K562 (cell line): ENCODE results near the gene INPP5D. TPM values are rescaled to one million over a fixed set of nuclear protein-coding genes. Genes with fewer than 3 reads are reported as not detected.

Experiments used
- ATAC-seq: fragments of 200-7000 bp; cut with Tn5 transposase; 3 replicates; pipeline ENCODE4 v1.9.1; 2020; ENCODE audit warnings: moderate library complexity
- BruUV-seq: library from RNA; stranded (reverse); fragments of 400-500 nt; replicated peaks from 2 replicates; lab custom pipeline; 2021; lab: Mats Ljungman, UMichigan
- CTCF ChIA-PET: fragments of 300-600 bp; formaldehyde crosslinking; extraction: SDS; loops from one replicate; lab custom pipeline; 2021; ENCODE audit warnings: low intra/inter-chr PET ratio; lab: Yijun Ruan, JAX
- POLR2A ChIA-PET: fragments of 300-600, 350-650 bp; sonication (Branson Sonifier 250); formaldehyde crosslinking; extraction: SDS; loops from one replicate; lab custom pipeline; 2021; ENCODE audit warnings: antibody characterized with exemption, inconsistent platforms; lab: Yijun Ruan, JAX
- DNase-seq, 4 experiments: peaks; one replicate each; pipeline versions ENCODE4 v3.0.0 to v3.0.0-alpha.2; 2011 to 2018; ENCODE audit warnings: low spot score in 3 of 4, mixed read lengths in 3 of 4; ENCODE audit errors: extremely low read depth in 1 of 4
- FAIRE-seq: peaks from 2 replicates; lab custom pipeline; 2011; peaks lifted over from hg19 to GRCh38; lab: Jason Lieb, UNC
- H2AFZ ChIP-seq: 2 replicates; pipeline ENCODE4 v1.6.0; 2011; ENCODE audit warnings: low read depth, low read length, control low read depth, inconsistent platforms
- H3K27ac ChIP-seq: fragments of 200-600 bp; 3 replicates; pipeline ENCODE4 v1.8.0; 2011; ENCODE audit warnings: low read depth, mild to moderate bottlenecking, control low read depth, inconsistent platforms, low read length, moderate library complexity, mixed read lengths; ENCODE audit errors: extremely low read depth
- H3K27me3 ChIP-seq, 2 experiments: fragments of 300-600 bp in 1 of 2; 2 replicates in 1 of 2; 3 replicates in 1 of 2; pipeline versions ENCODE4 v1.6.0 to v1.8.0; 2011; ENCODE audit warnings: inconsistent platforms in 2 of 2, low read length in 2 of 2, mild to moderate bottlenecking in 1 of 2, mixed read lengths in 1 of 2, moderate library complexity in 1 of 2; ENCODE audit not compliant: control insufficient read depth in 2 of 2, insufficient read depth in 2 of 2
- H3K36me3 ChIP-seq: fragments of 300-600 bp; 3 replicates; pipeline ENCODE4 v1.8.0; 2011; ENCODE audit warnings: mild to moderate bottlenecking, low read length, inconsistent platforms; ENCODE audit not compliant: control insufficient read depth, insufficient read depth
- H3K4me1 ChIP-seq, 2 experiments: fragments of 200-600 bp in 1 of 2; replicated peaks in 1 of 2; 2 replicates in 1 of 2; 3 replicates in 1 of 2; pipeline versions ENCODE4 v1.5.1 to v1.8.0; 2011; ENCODE audit warnings: inconsistent platforms in 2 of 2, low read length in 2 of 2, mild to moderate bottlenecking in 1 of 2, mixed read lengths in 1 of 2, moderate library complexity in 1 of 2; ENCODE audit not compliant: control insufficient read depth in 2 of 2, insufficient read depth in 2 of 2
- H3K4me2 ChIP-seq: 2 replicates; pipeline ENCODE4 v1.6.1; 2011; ENCODE audit warnings: low read length, control low read depth, inconsistent platforms, mixed read lengths; ENCODE audit not compliant: insufficient read depth
- H3K4me3 ChIP-seq: fragments of 200-600 bp; sonication (generic), shearing (Covaris generic); 2 replicates; pipeline ENCODE4 v1.5.1; 2016; ENCODE audit warnings: control low read depth, inconsistent platforms
- H3K79me2 ChIP-seq: fragments of 200-600 bp; 3 replicates; pipeline ENCODE4 v1.8.0; 2011; ENCODE audit warnings: low read length, inconsistent platforms; ENCODE audit not compliant: control insufficient read depth, insufficient read depth
- H3K9ac ChIP-seq, 2 experiments: 2 replicates each; pipeline versions ENCODE4 v1.6.0 to v1.6.1; 2011; ENCODE audit warnings: low read depth in 2 of 2, low read length in 2 of 2, control low read depth in 1 of 2, inconsistent platforms in 1 of 2, mild to moderate bottlenecking in 1 of 2, mixed read lengths in 1 of 2; ENCODE audit not compliant: insufficient read depth in 1 of 2
- H3K9me1 ChIP-seq: one replicate; pipeline ENCODE4 v1.6.0; 2011; ENCODE audit warnings: inconsistent platforms, mild to moderate bottlenecking, low read length, moderate library complexity; ENCODE audit not compliant: control insufficient read depth, insufficient read depth
- H3K9me3 ChIP-seq: replicated peaks from 2 replicates; pipeline ENCODE4 v1.5.1; 2011; ENCODE audit warnings: low read depth, low read length, inconsistent platforms; ENCODE audit not compliant: control insufficient read depth, insufficient read depth
- H4K20me1 ChIP-seq: replicated peaks from 2 replicates; pipeline ENCODE4 v1.6.1; 2011; ENCODE audit warnings: low read length, inconsistent platforms, mixed read lengths; ENCODE audit not compliant: control insufficient read depth, insufficient read depth
- RNF219 ChIP-seq: fragments of 250-450 bp; sonication (Bioruptor Pico); IDR thresholded peaks from 2 replicates; pipeline ENCODE4 v1.5.0; 2022; ENCODE audit warnings: mild to moderate bottlenecking
- ZBTB2 ChIP-seq: fragments of 450-650 bp; IDR thresholded peaks from 2 replicates; pipeline ENCODE4 v1.6.1; 2016; ENCODE audit warnings: antibody characterized with exemption
- ZNF41 ChIP-seq: fragments of 250-450 bp; sonication (Bioruptor Pico); conservative IDR thresholded peaks from 2 replicates; pipeline ENCODE4 v1.4.0; 2020; ENCODE audit warnings: mild to moderate bottlenecking
- WGBS: fragments of 100-300 bp; shearing (Covaris generic); methylation state at CpG from one replicate; pipeline ENCODE4 v1.1.6; 2016; ENCODE audit warnings: low coverage, mixed read lengths; ENCODE audit not compliant: insufficient coverage; ENCODE audit errors: missing lambda C conversion rate; 5-methylcytosine and 5-hydroxymethylcytosine counted together
- in situ Hi-C: fragments of 300-500 bp; cut with MboI; formaldehyde crosslinking; loops from 4 replicates; pipeline ENCODE4 v1.15.0; 2018; ENCODE audit warnings: inconsistent platforms, mixed read lengths
- intact Hi-C: fragments of 100-400 bp; cut with micrococcal nuclease; formaldehyde crosslinking; loops from 2 replicates; pipeline ENCODE4 v1.14.2; 2022
- polyA plus RNA-seq, 8 experiments: library from polyadenylated mRNA; depleted of rRNA in 4 of 8; stranded (reverse) in 5 of 8; unstranded in 3 of 8; fragments of >200 nt; fragmentation: Nextera tagmentation in 2 of 8; fragmentation: Illumina TruSeq in 1 of 8; extraction: Ambion mirVana in 2 of 8; extraction: Trizol in 1 of 8; gene quantifications; 2 replicates each; pipeline versions ENCODE4 v1.2.1 to v1.2.3, GENCODE V29; 2011 to 2014; ENCODE audit warnings: inconsistent platforms in 1 of 8, missing spikeins in 1 of 8
- total RNA-seq, 7 experiments: library from RNA; depleted of rRNA in 6 of 7; stranded (reverse); fragments of >200 nt in 6 of 7; fragmentation: Illumina TruSeq in 2 of 7; extraction: Trizol in 2 of 7; gene quantifications; 2 replicates each; pipeline versions ENCODE4 v1.2.1 to v1.2.3, GENCODE V29; 2011 to 2021; ENCODE audit warnings: low replicate concordance in 1 of 7

The INPP5D gene
- total and polyA plus RNA-seq, 9 of the 15 experiments (the other 6 are each of a cell fraction or from before 2014, with no cell fraction given) = 0.55 to 6.2 (median 2.2) TPM

GRCh38 chr2:233096006-233096405, 35.9 kb downstream of the INPP5D start:
- DNase-seq (no peak), ATAC-seq (no peak), FAIRE-seq (no peak)
- Histone ChIP-seq H2AFZ (no peak overlapping the region), H3K36me3 (no peaks in the 10 kb centered on the region), H3K4me3 (no peak overlapping the region), H3K9ac (no peak overlapping the region), H4K20me1 (no peaks in the 10 kb centered on the region), H3K79me2 (no peaks in the 10 kb centered on the region), H3K27me3 (no peaks in the 10 kb centered on the region), H3K9me1 (no peaks in the 10 kb centered on the region), H3K9me3 (peaks cover 2% of the 10 kb centered on the region; the same call in 1 of the 2 replicates), H3K27ac (no peak overlapping the region), H3K4me1 (peaks cover 20 to 23% of the 10 kb centered on the region in 2 experiments), H3K4me2 (no peak overlapping the region)
- WGBS = 92% methylated on average over 5 of the region's 6 CpGs
- ChIA-PET POLR2A (no interaction called here), CTCF (no interaction called here)
- intact Hi-C loops (no loop called here), in situ Hi-C loops (no loop called here)
- no TSS peak for BruUV-seq
- TF ChIP-seq ZBTB2 (no peak), RNF219 (CRISPR knock-in tag) (no peak), ZNF41 (no peak)
